H1 (cell line): ENCODE measurements around the gene TPD52L1. TPM values are rescaled to one million over a fixed set of nuclear protein-coding genes. Genes with fewer than 3 reads are reported as not detected.

Experiments used
- CTCF ChIA-PET: fragments of 300-600 bp; sonication (Branson Sonifier 250); formaldehyde crosslinking; loops from one replicate; lab custom pipeline; 2021; ENCODE audit not compliant: partially characterized antibody; lab: Charles Lee
- POLR2A ChIA-PET: fragments of 300-600 bp; sonication (Branson Sonifier 250); formaldehyde crosslinking; loops from one replicate; lab custom pipeline; 2021; ENCODE audit warnings: inconsistent platforms; ENCODE audit not compliant: partially characterized antibody; lab: Charles Lee
- DNase-seq, 2 experiments: peaks; one replicate each; pipeline versions ENCODE4 v3.0.0 to v3.0.0-alpha.2; 2010 to 2022; ENCODE audit warnings: low spot score in 2 of 2, low read depth in 1 of 2, mixed read lengths in 1 of 2
- FAIRE-seq: peaks from 2 replicates; lab custom pipeline; 2011; peaks lifted over from hg19 to GRCh38; lab: Jason Lieb, UNC
- H2AFZ ChIP-seq: 2 replicates; pipeline ENCODE4 v1.8.1; 2012; ENCODE audit warnings: low read length, inconsistent platforms
- H2AK5ac ChIP-seq: 2 replicates; pipeline ENCODE4 v1.6.1; 2013; ENCODE audit warnings: low read depth, low read length
- H2BK120ac ChIP-seq: replicated peaks from 2 replicates; pipeline ENCODE3; 2013; ENCODE audit warnings: low read depth, low read length, inconsistent platforms
- H2BK12ac ChIP-seq: 2 replicates; pipeline ENCODE4 v1.6.1; 2013; ENCODE audit warnings: low read depth, low read length
- H2BK15ac ChIP-seq: 2 replicates; pipeline ENCODE4 v1.6.1; 2013; ENCODE audit warnings: low read length
- H2BK20ac ChIP-seq: 2 replicates; pipeline ENCODE4 v1.6.1; 2013; ENCODE audit warnings: low read length
- H2BK5ac ChIP-seq: 2 replicates; pipeline ENCODE4 v1.6.1; 2013; ENCODE audit warnings: low read depth, low read length
- H3K14ac ChIP-seq: 2 replicates; pipeline ENCODE4 v1.6.1; 2013; ENCODE audit warnings: inconsistent platforms; ENCODE audit not compliant: insufficient read length
- H3K18ac ChIP-seq: 2 replicates; pipeline ENCODE4 v1.6.1; 2013; ENCODE audit warnings: low read length; ENCODE audit errors: extremely low read depth
- H3K23ac ChIP-seq: 2 replicates; pipeline ENCODE4 v1.6.1; 2013; ENCODE audit warnings: inconsistent platforms; ENCODE audit not compliant: insufficient read length
- H3K23me2 ChIP-seq: 2 replicates; pipeline ENCODE4 v1.6.1; 2013; ENCODE audit warnings: low read depth, low read length
- H3K27ac ChIP-seq: 2 replicates; pipeline ENCODE4 v1.6.1; 2011; ENCODE audit warnings: low read depth, low read length, inconsistent platforms
- H3K27me3 ChIP-seq, 4 experiments: replicated peaks in 1 of 4; 1 replicate in 1 of 4; 2 replicates in 3 of 4; pipeline versions ENCODE4 v1.6.1 to v1.8.1; 2011 to 2013; ENCODE audit warnings: low read length in 3 of 4, mild to moderate bottlenecking in 3 of 4, inconsistent platforms in 2 of 4, mixed read lengths in 2 of 4, moderate library complexity in 1 of 4; ENCODE audit not compliant: control insufficient read depth in 3 of 4, insufficient read depth in 3 of 4; ENCODE audit errors: extremely low read depth in 1 of 4
- H3K36me3 ChIP-seq, 4 experiments: 2 replicates each; pipeline versions ENCODE4 v1.6.1 to v1.8.1; 2011 to 2013; ENCODE audit warnings: mild to moderate bottlenecking in 4 of 4, low read length in 3 of 4, moderate library complexity in 2 of 4, control low read depth in 1 of 4, inconsistent platforms in 1 of 4; ENCODE audit not compliant: insufficient read depth in 4 of 4, control insufficient read depth in 2 of 4
- H3K4ac ChIP-seq: replicated peaks from 2 replicates; pipeline ENCODE3; 2013; ENCODE audit warnings: low read length, low read depth, mixed read lengths, inconsistent platforms; ENCODE audit not compliant: insufficient read length
- H3K4me1 ChIP-seq, 4 experiments: replicated peaks in 1 of 4; 1 replicate in 1 of 4; 2 replicates in 3 of 4; pipeline versions ENCODE4 v1.6.1 to v1.8.1; 2011 to 2013; ENCODE audit warnings: low read length in 3 of 4, inconsistent platforms in 2 of 4, mixed read lengths in 1 of 4; ENCODE audit not compliant: insufficient read depth in 4 of 4, control insufficient read depth in 3 of 4
- H3K4me2 ChIP-seq, 2 experiments: 2 replicates each; pipeline versions ENCODE4 v1.6.1 to v1.8.1; 2011 to 2013; ENCODE audit warnings: low read depth in 2 of 2, low read length in 2 of 2, control low read depth in 1 of 2, inconsistent platforms in 1 of 2, mild to moderate bottlenecking in 1 of 2; ENCODE audit not compliant: insufficient read depth in 1 of 2
- H3K4me3 ChIP-seq, 4 experiments: fragments of 200-600, 300-600 bp in 1 of 4; sonication (generic), shearing (Covaris generic), sonication (Bioruptor Twin) in 1 of 4; 2 replicates each; pipeline versions ENCODE4 v1.5.1 to v1.8.1; 2011 to 2016; ENCODE audit warnings: low read length in 4 of 4, low read depth in 3 of 4, control low read depth in 2 of 4, inconsistent platforms in 2 of 4, mild to moderate bottlenecking in 2 of 4, mixed read lengths in 1 of 4, moderate library complexity in 1 of 4; ENCODE audit not compliant: insufficient read depth in 2 of 4; ENCODE audit errors: extremely low read depth in 1 of 4
- H3K56ac ChIP-seq: replicated peaks from 2 replicates; pipeline ENCODE3; 2013; ENCODE audit warnings: low read depth, mild to moderate bottlenecking, mixed read lengths, low read length, inconsistent platforms; ENCODE audit not compliant: insufficient read length
- H3K79me1 ChIP-seq: 2 replicates; pipeline ENCODE4 v1.6.1; 2013; ENCODE audit warnings: low read depth, low read length, control low read depth
- H3K79me2 ChIP-seq, 2 experiments: 2 replicates each; pipeline versions ENCODE4 v1.6.1 to v1.8.1; 2012 to 2013; ENCODE audit warnings: low read length in 2 of 2, mild to moderate bottlenecking in 2 of 2, inconsistent platforms in 1 of 2; ENCODE audit not compliant: insufficient read depth in 2 of 2, control insufficient read depth in 1 of 2
- H3K9ac ChIP-seq, 4 experiments: replicated peaks in 1 of 4; 1 replicate in 1 of 4; 2 replicates in 3 of 4; pipeline versions ENCODE4 v1.6.1 to v1.8.1; 2011 to 2013; ENCODE audit warnings: low read depth in 3 of 4, low read length in 3 of 4, control low read depth in 2 of 4, mild to moderate bottlenecking in 2 of 4, moderate library complexity in 2 of 4, inconsistent platforms in 1 of 4; ENCODE audit errors: extremely low read depth in 1 of 4
- H3K9me3 ChIP-seq, 2 experiments: 2 replicates each; pipeline versions ENCODE4 v1.6.1 to v1.8.1; 2012 to 2013; ENCODE audit warnings: mild to moderate bottlenecking in 2 of 2, moderate library complexity in 2 of 2, control low read depth in 1 of 2, inconsistent platforms in 1 of 2, low read depth in 1 of 2, low read length in 1 of 2, mixed read lengths in 1 of 2; ENCODE audit not compliant: insufficient read depth in 2 of 2
- H4K20me1 ChIP-seq, 2 experiments: replicated peaks in 1 of 2; 2 replicates each; pipeline versions ENCODE3 to v1.8.1; 2011 to 2013; ENCODE audit warnings: inconsistent platforms in 2 of 2, low read length in 2 of 2, mild to moderate bottlenecking in 1 of 2; ENCODE audit not compliant: insufficient read depth in 2 of 2, control insufficient read depth in 1 of 2
- H4K5ac ChIP-seq: 2 replicates; pipeline ENCODE4 v1.6.1; 2013; ENCODE audit warnings: low read length, low read depth, mixed read lengths, inconsistent platforms; ENCODE audit not compliant: insufficient read length
- H4K8ac ChIP-seq: 2 replicates; pipeline ENCODE4 v1.8.0; 2013; ENCODE audit warnings: mild to moderate bottlenecking, moderate library complexity, low read length, inconsistent platforms; ENCODE audit not compliant: insufficient read depth; ENCODE audit errors: extremely low read depth
- H4K91ac ChIP-seq: replicated peaks from 2 replicates; pipeline ENCODE3; 2013; ENCODE audit warnings: low read length, mixed read lengths, inconsistent platforms; ENCODE audit not compliant: insufficient read length
- ASH2L ChIP-seq: fragments of 200-600, 300-600 bp; sonication (generic); IDR thresholded peaks from one replicate; pipeline ENCODE4 v1.7.1; 2017; ENCODE audit warnings: low read length
- HDAC6 ChIP-seq: IDR thresholded peaks from one replicate; pipeline ENCODE4 v1.7.1; 2012; ENCODE audit warnings: low read depth, mild to moderate bottlenecking, inconsistent platforms, low read length, moderate library complexity
- JUND ChIP-seq: IDR thresholded peaks from 2 replicates; pipeline ENCODE4 v1.6.1; 2011; ENCODE audit warnings: mild to moderate bottlenecking, improper control_type of control experiment, low read length
- RXRA ChIP-seq: IDR thresholded peaks from 2 replicates; pipeline ENCODE4 v1.6.1; 2011; ENCODE audit warnings: low read depth, mild to moderate bottlenecking, low read length, moderate library complexity; ENCODE audit not compliant: insufficient read depth
- SP2 ChIP-seq: IDR thresholded peaks from 2 replicates; pipeline ENCODE4 v1.6.1; 2012; ENCODE audit warnings: mild to moderate bottlenecking, low read length, inconsistent platforms
- TBP ChIP-seq: IDR thresholded peaks from 2 replicates; pipeline ENCODE4 v1.6.1; 2011; ENCODE audit warnings: low read depth, low read length, improper control_type of control experiment
- WGBS, 2 experiments: shearing (Covaris generic) in 1 of 2; methylation state at CpG; one replicate each; pipeline versions ENCODE4 v1.1.6 to v1.1.7; 2013 to 2015; ENCODE audit warnings: low lambda C conversion rate in 2 of 2, mixed read lengths in 2 of 2, inconsistent platforms in 1 of 2, low coverage in 1 of 2, missing lambda C conversion rate in 1 of 2; ENCODE audit not compliant: insufficient replicate concordance in 2 of 2, insufficient coverage in 1 of 2, insufficient read length in 1 of 2; ENCODE audit errors: extremely low coverage in 1 of 2, missing lambda C conversion rate in 1 of 2; 5-methylcytosine and 5-hydroxymethylcytosine counted together
- polyA plus RNA-seq, 7 experiments: library from polyadenylated mRNA; depleted of rRNA in 3 of 7; stranded (reverse) in 5 of 7; unstranded in 2 of 7; fragments of >200 nt in 5 of 7; fragments of 200-250 nt in 2 of 7; gene quantifications; 1 replicate in 5 of 7; 2 replicates in 1 of 7; 4 replicates in 1 of 7; pipeline versions ENCODE4 v1.2.1 to v1.2.3, GENCODE V29; 2011 to 2013; ENCODE audit warnings: missing spikeins in 2 of 7, mixed read lengths in 2 of 7
- total RNA-seq: library from RNA; stranded (reverse); fragmentation: NEBNext Ultra II Directional; extraction: Animal tissue kit (Norgen Biotek cat#: 25700); gene quantifications from 2 replicates; pipeline ENCODE4 v1.2.1, GENCODE V29; 2021

Gene TPD52L1
- total and polyA plus RNA-seq, 2 of the 8 experiments (the other 6 are each of a cell fraction or from before 2014, with no cell fraction given) = 7.4 to 14.2 TPM

GRCh38 chr6:125306756-125307149 lies 153.2 kb downstream of the TPD52L1 start:
- 74% methylated on average over 3 of the region's 3 CpGs; no CpG with 5 or more reads in 1 of the 2 experiments for WGBS, 2 experiments
- no peak overlapping the region for H3K27ac ChIP-seq
- H3K79me1 ChIP-seq = no peaks in the 10 kb centered on the region
- FAIRE-seq = no peak
- H3K18ac ChIP-seq = no peak overlapping the region
- H3K27me3 ChIP-seq = peaks cover 0 to 1% (median 0%) of the 10 kb centered on the region in 4 experiments; a peak in 1 of 7 replicates
- H4K91ac ChIP-seq = no peak overlapping the region
- ChIA-PET CTCF (interaction anchor here (0.7 to 8.7 kb wide), 4 partner anchors 62 to 647 kb away, joined by 3 to 158 read pairs (median 4); no protein-coding TSS in a partner anchor), POLR2A (interaction anchor here (1.0 kb wide), 1 partner anchor 13 kb away, joined by 3 read pairs; no protein-coding TSS in a partner anchor)
- H3K14ac ChIP-seq = no peak overlapping the region
- no peak overlapping the region for H3K9ac ChIP-seq
- no peak overlapping the region for H2BK12ac ChIP-seq
- H3K79me2 ChIP-seq = no peaks in the 10 kb centered on the region
- H3K56ac ChIP-seq = no peak overlapping the region
- H4K5ac ChIP-seq = no peak overlapping the region
- no peaks in the 10 kb centered on the region for H4K20me1 ChIP-seq
- peaks cover 0 to 2% (median 0%) of the 10 kb centered on the region in 4 experiments; a peak in 1 of 7 replicates for H3K4me1 ChIP-seq
- no peak overlapping the region for H2BK120ac ChIP-seq
- no peak overlapping the region for H3K4me3 ChIP-seq
- H3K4ac ChIP-seq = no peak overlapping the region
- H2AFZ ChIP-seq = no peak overlapping the region
- no peaks in the 10 kb centered on the region for H3K9me3 ChIP-seq
- H3K36me3 ChIP-seq = no peaks in the 10 kb centered on the region
- no peak overlapping the region for H2AK5ac ChIP-seq
- TF ChIP-seq RXRA = no peak
- TF ChIP-seq ASH2L = no peak
- no peak for TF ChIP-seq JUND
- TF ChIP-seq HDAC6 = no peak
- no peak for TF ChIP-seq SP2
- TF ChIP-seq TBP = no peak
- H3K23ac ChIP-seq = no peak overlapping the region
- no peak for DNase-seq
- H2BK5ac ChIP-seq = no peak overlapping the region
- no peaks in the 10 kb centered on the region; the same call in 1 of the 2 replicates for H3K23me2 ChIP-seq
- H2BK15ac ChIP-seq = no peak overlapping the region
- no peak overlapping the region for H3K4me2 ChIP-seq
- H4K8ac ChIP-seq = no peak overlapping the region
- no peak overlapping the region for H2BK20ac ChIP-seq
